Left lung (tissue), 10 donors: ENCODE data around the gene NDRG3. TPM values are rescaled to one million over a fixed set of nuclear protein-coding genes. Genes with fewer than 3 reads are reported as not detected.

ENCODE experiments used
- ATAC-seq: fragments of 200-7000 bp; cut with Tn5 transposase; one replicate; pipeline ENCODE4 v1.9.1; 2020; ENCODE audit warnings: moderate library complexity
- DNase-seq, 4 donors: peaks; one replicate each; pipeline ENCODE4 v3.0.0-alpha.2; 2013 to 2020
- H3K27ac ChIP-seq, 2 donors: fragments of 200-600 bp; sonication (generic) in 1 of 2; one replicate each; pipeline versions ENCODE4 v1.5.0 to v1.8.0; 2020 to 2021
- H3K27me3 ChIP-seq, 2 donors: fragments of 200-600 bp; sonication (generic) in 1 of 2; one replicate each; pipeline versions ENCODE4 v1.5.0 to v1.8.0; 2020 to 2021
- H3K36me3 ChIP-seq, 2 donors: fragments of 200-600 bp; sonication (generic) in 1 of 2; one replicate each; pipeline versions ENCODE4 v1.5.0 to v1.8.0; 2020 to 2021
- H3K4me1 ChIP-seq, 2 donors: fragments of 200-600 bp; one replicate each; pipeline ENCODE4 v1.8.0; 2021
- H3K4me3 ChIP-seq, 2 donors: fragments of 200-600 bp; sonication (generic) in 1 of 2; one replicate each; pipeline versions ENCODE4 v1.5.0 to v1.8.0; 2020 to 2021; ENCODE audit warnings: mild to moderate bottlenecking in 1 of 2
- H3K9me3 ChIP-seq, 2 donors: fragments of 200-600 bp; sonication (generic) in 1 of 2; one replicate each; pipeline versions ENCODE4 v1.5.0 to v1.8.0; 2020 to 2021
- CTCF ChIP-seq, 2 donors: fragments of 200-600 bp; sonication (generic) in 1 of 2; IDR thresholded peaks; one replicate each; pipeline versions ENCODE4 v1.5.0 to v1.8.0; 2021; ENCODE audit warnings: antibody characterized with exemption in 2 of 2
- intact Hi-C, 2 donors: fragments of 100-400 bp; cut with DNase I; formaldehyde crosslinking; loops; one replicate each; pipeline versions ENCODE4 v1.11.2 to v1.14.2; 2022
- polyA plus RNA-seq, 6 donors: library from polyadenylated mRNA; unstranded; fragments of 120-200 nt; gene quantifications; one replicate each; pipeline ENCODE4 v1.2.1, GENCODE V29; 2013; ENCODE audit not compliant: insufficient read length in 6 of 6
- total RNA-seq, 2 donors: library from RNA; stranded (reverse); fragmentation: NEBNext Ultra II Directional; extraction: Animal tissue kit (Norgen Biotek cat#: 25700); gene quantifications; one replicate each; pipeline ENCODE4 v1.2.1, GENCODE V29; 2021
- donor health status: DM: no; HTN: yes; CAD: no.
- donor health status: DM: no; HTN: no; CAD: no.

NDRG3 gene
- total and polyA plus RNA-seq, 8 donors: 28.6 to 41.2 (median 33.9) TPM

- TF ChIP-seq CTCF (IDR thresholded peaks at IDR 0.05): no peak
- Histone ChIP-seq H3K36me3 (no peaks in the 10 kb centered on the region), H3K27ac (no peak overlapping the region), H3K27me3 (no peaks in the 10 kb centered on the region), H3K4me1 (peaks cover 11 to 21% of the 10 kb centered on the region in 2 donors), H3K4me3 (no peak overlapping the region), H3K9me3 (no peaks in the 10 kb centered on the region)
- DNase-seq: peak in 1 of 4 donors; percentile 32
- intact Hi-C loops: no loop called here
- no peak for ATAC-seq
Measured at GRCh38 chr20:36777167-36777566, 31.3 kb upstream of the NDRG3 start.

DNA sequence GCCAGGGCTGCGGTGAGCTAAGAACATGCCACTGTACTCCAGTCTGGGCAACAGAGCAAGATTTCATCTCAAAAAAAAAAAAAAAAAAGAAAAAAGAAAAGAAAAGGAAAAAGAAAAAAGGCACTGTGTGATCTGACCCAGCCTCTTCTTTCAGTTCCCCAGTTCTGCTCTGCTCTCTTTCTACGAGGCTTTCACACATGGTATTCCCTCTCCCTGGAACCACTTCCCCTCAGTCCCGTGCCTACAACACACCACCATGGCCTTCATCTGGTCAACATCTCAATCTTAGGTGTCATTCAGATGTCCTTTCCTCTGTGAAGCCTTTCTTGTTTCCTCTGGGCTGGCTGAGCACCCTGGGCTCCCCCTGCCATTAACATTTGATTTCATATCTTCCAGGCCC lies 29.9 kb upstream of the NDRG3 start:
- H3K4me1 ChIP-seq: peaks cover 11 to 21% of the 10 kb centered on the region in 2 donors
- no peak overlapping the region for H3K4me3 ChIP-seq
- ATAC-seq: no peak
- H3K9me3 ChIP-seq: no peaks in the 10 kb centered on the region
- TF ChIP-seq CTCF (IDR thresholded peaks at IDR 0.05): no peak
- DNase-seq: no peak
- H3K27ac ChIP-seq: no peak overlapping the region
- intact Hi-C loops: no loop called here
- H3K36me3 ChIP-seq: no peaks in the 10 kb centered on the region
- no peaks in the 10 kb centered on the region for H3K27me3 ChIP-seq

DNA sequence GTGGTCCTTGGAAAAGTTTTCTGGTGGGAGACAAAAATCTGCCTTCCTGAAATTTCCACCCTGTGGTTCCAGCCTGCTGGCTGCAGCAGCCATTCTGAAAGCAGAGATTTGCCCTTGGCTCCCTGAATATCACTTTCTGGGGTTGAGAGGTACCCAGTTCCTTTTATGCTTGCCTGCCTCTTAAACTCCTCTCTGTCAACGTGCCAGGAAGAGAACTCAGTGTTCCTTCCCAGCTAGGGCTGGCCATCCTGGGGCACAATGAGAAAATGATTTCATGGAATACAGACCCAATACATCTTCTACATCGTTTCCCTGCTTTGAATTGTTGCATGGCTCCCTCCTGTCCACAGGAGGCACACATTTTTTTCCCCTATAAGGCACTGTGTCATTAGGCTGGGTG lies 29.3 kb upstream of the NDRG3 start:
- no peak for DNase-seq
- Histone ChIP-seq H3K27ac (peak overlapping the region in 1 of 2 donors; percentile 97), H3K36me3 (no peaks in the 10 kb centered on the region), H3K4me3 (no peak overlapping the region), H3K9me3 (no peaks in the 10 kb centered on the region), H3K27me3 (no peaks in the 10 kb centered on the region), H3K4me1 (peaks cover 11 to 21% of the 10 kb centered on the region in 2 donors)
- TF ChIP-seq CTCF (IDR thresholded peaks at IDR 0.05): no peak
- no peak for ATAC-seq
- intact Hi-C loops: no loop called here

DNA sequence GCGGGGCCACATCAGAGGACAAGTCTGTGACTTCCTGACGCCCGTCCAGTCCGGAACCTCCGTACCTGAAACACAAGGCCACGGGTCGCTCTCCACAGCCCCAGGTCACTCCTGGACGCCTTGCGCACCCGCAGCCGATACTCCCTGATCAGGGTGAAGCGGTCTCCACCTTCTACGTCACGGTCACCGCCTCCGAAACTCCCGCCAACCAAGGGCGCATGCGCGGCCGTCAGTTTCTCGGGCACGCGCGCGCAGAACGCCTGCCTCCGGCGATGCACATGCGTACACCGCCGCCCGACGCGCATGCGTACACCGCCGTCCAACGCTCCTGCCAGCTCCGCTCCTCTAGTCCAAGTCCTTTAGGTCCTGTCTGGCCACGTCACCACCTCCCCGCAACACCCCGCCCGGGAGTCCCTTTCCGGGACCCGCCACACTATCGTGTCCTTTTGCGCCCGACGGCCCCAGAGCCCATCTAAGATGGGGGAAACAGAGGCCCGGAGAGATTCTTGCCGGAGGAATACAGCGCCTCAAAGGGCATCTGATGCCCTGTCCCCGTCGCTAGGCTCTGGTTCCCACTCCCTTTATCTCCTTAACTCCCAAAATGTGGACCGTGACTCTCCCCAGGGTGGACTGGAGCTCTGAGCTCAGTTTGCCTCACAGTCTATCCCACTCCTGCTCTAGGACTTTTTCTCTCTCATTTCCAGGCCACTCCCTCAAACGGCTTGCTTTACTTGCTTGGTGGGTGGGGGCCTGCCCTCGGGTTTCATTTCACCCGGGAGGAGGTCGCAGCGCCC lies 27.9 kb upstream of the NDRG3 start, which contains the start of gene DSN1:
TSS of gene DSN1 (minus strand) at position 167 of the 794 bp plus-strand sequence. CDS start 2,305 bp downstream, outside the sequence.
- Histone ChIP-seq H3K4me3 (peak within 1 kb of the TSS; percentile 63 to 66), H3K27ac (peak within 1 kb of the TSS; percentile 96 to 97), H3K4me1 (peaks cover 18 to 21% of the 10 kb centered on the region in 2 donors), H3K36me3 (no peaks in the 10 kb centered on the region), H3K27me3 (no peaks in the 10 kb centered on the region), H3K9me3 (no peaks in the 10 kb centered on the region)
- DNase-seq: peak; percentile 98 to 100 (median 99)
- intact Hi-C loops: no loop called here
- no peak for TF ChIP-seq CTCF (IDR thresholded peaks at IDR 0.05)
- ATAC-seq: peak; percentile 95

GRCh38 chr20:36773107-36773596 lies 27.3 kb upstream of the NDRG3 start:
- Histone ChIP-seq H3K27ac (peak overlapping the region; percentile 96 to 97), H3K9me3 (no peaks in the 10 kb centered on the region), H3K4me3 (peak overlapping the region; percentile 63 to 66), H3K27me3 (no peaks in the 10 kb centered on the region), H3K36me3 (no peaks in the 10 kb centered on the region), H3K4me1 (peaks cover 19 to 21% of the 10 kb centered on the region in 2 donors)
- ATAC-seq (no peak), DNase-seq (no peak)
- no peak for TF ChIP-seq CTCF (IDR thresholded peaks at IDR 0.05)
- intact Hi-C loops: no loop called here
